GM23338 (cell line): ENCODE data around the gene CDH4. TPM values are rescaled to one million over a fixed set of nuclear protein-coding genes. Genes with fewer than 3 reads are reported as not detected.

Experiments used
- ATAC-seq: fragments of 200-7000 bp; cut with Tn5 transposase; 3 replicates; pipeline ENCODE4 v1.9.1; 2020
- DNase-seq: peaks from one replicate; pipeline ENCODE4 v3.0.0-alpha.2; 2015; ENCODE audit warnings: low spot score
- H2AFZ ChIP-seq: fragments of 200-600 bp; sonication (generic); 2 replicates; pipeline ENCODE4 v1.8.0; 2016; ENCODE audit warnings: antibody characterized with exemption, mild to moderate bottlenecking, moderate library complexity
- H3F3A ChIP-seq: fragments of 200-600 bp; sonication (generic); replicated peaks from 2 replicates; pipeline ENCODE4 v1.8.0; 2017; ENCODE audit warnings: antibody characterized with exemption, mixed run types, low read depth
- H3K27ac ChIP-seq: fragments of 200-600 bp; sonication (generic); 2 replicates; pipeline ENCODE4 v1.6.1; 2016; ENCODE audit warnings: low read depth
- H3K27me3 ChIP-seq: fragments of 200-600 bp; sonication (generic); 2 replicates; pipeline ENCODE4 v1.8.0; 2016; ENCODE audit warnings: mild to moderate bottlenecking, mixed run types, moderate library complexity; ENCODE audit not compliant: insufficient read depth
- H3K36me3 ChIP-seq: fragments of 200-600 bp; sonication (generic); 2 replicates; pipeline ENCODE4 v1.8.0; 2016; ENCODE audit warnings: mild to moderate bottlenecking; ENCODE audit not compliant: insufficient read depth
- H3K4me1 ChIP-seq: fragments of 200-600 bp; sonication (generic); 2 replicates; pipeline ENCODE4 v1.8.0; 2016; ENCODE audit warnings: mild to moderate bottlenecking, moderate library complexity; ENCODE audit not compliant: insufficient read depth
- H3K4me2 ChIP-seq: fragments of 200-600 bp; sonication (generic); 2 replicates; pipeline ENCODE4 v1.7.1; 2017; ENCODE audit warnings: mixed run types
- H3K4me3 ChIP-seq: fragments of 200-600 bp; sonication (generic); 2 replicates; pipeline ENCODE4 v1.6.1; 2016; ENCODE audit warnings: mixed run types
- H3K79me2 ChIP-seq: fragments of 200-600 bp; sonication (generic); replicated peaks from 2 replicates; pipeline ENCODE4 v1.8.0; 2017; ENCODE audit warnings: mild to moderate bottlenecking; ENCODE audit not compliant: insufficient read depth
- H3K9me2 ChIP-seq: fragments of 200-600 bp; sonication (generic); 2 replicates; pipeline ENCODE4 v1.8.0; 2017; ENCODE audit not compliant: insufficient read depth
- H4K20me1 ChIP-seq: fragments of 200-600 bp; sonication (generic); replicated peaks from 2 replicates; pipeline ENCODE4 v1.8.0; 2017; ENCODE audit warnings: mild to moderate bottlenecking; ENCODE audit not compliant: insufficient read depth
- H3K27ac Mint-ChIP-seq: 2 replicates; pipeline ENCODE4 v1.8.0; 2020; ENCODE audit warnings: inconsistent platforms, mild to moderate bottlenecking, moderate library complexity, mixed read lengths
- H3K27me3 Mint-ChIP-seq: 3 replicates; pipeline ENCODE4 v1.8.0; 2022; ENCODE audit warnings: low read depth, mild to moderate bottlenecking, moderate library complexity, mixed read lengths, inconsistent platforms; ENCODE audit not compliant: insufficient read depth, poor library complexity
- H3K36me3 Mint-ChIP-seq: 3 replicates; pipeline ENCODE4 v1.8.0; 2021; ENCODE audit warnings: low read depth, mild to moderate bottlenecking, inconsistent platforms, moderate library complexity, mixed read lengths
- H3K4me1 Mint-ChIP-seq: 3 replicates; pipeline ENCODE4 v1.8.0; 2020; ENCODE audit warnings: mild to moderate bottlenecking, inconsistent platforms, mixed read lengths
- H3K4me3 Mint-ChIP-seq: 3 replicates; pipeline ENCODE4 v1.8.0; 2021; ENCODE audit warnings: moderate library complexity, mild to moderate bottlenecking, inconsistent platforms, mixed read lengths
- H3K9me3 Mint-ChIP-seq: 3 replicates; pipeline ENCODE4 v1.8.0; 2020; ENCODE audit warnings: moderate library complexity, mild to moderate bottlenecking, inconsistent platforms, mixed read lengths
- CREB1 ChIP-seq: fragments of 250-450 bp; sonication (Bioruptor Pico); IDR thresholded peaks from 2 replicates; pipeline ENCODE4 v1.5.0; 2020; ENCODE audit warnings: low read depth, mild to moderate bottlenecking, moderate library complexity
- ETS1 ChIP-seq: IDR thresholded peaks from 2 replicates; pipeline ENCODE4 v1.6.1; 2016; ENCODE audit warnings: antibody characterized with exemption
- EZH2 ChIP-seq: fragments of 200-600 bp; sonication (generic); IDR thresholded peaks from one replicate; pipeline ENCODE4 v1.8.0; 2017; ENCODE audit warnings: antibody characterized with exemption, mild to moderate bottlenecking, low read depth; ENCODE audit not compliant: unreplicated experiment
- EZH2phosphoT487 ChIP-seq: fragments of 200-600 bp; sonication (generic); IDR thresholded peaks from one replicate; pipeline ENCODE4 v1.8.1; 2018; ENCODE audit warnings: antibody characterized with exemption; ENCODE audit not compliant: unreplicated experiment
- JUNB ChIP-seq: IDR thresholded peaks from one replicate; pipeline ENCODE4 v1.6.1; 2016; ENCODE audit warnings: antibody characterized with exemption; ENCODE audit not compliant: unreplicated experiment
- NANOG ChIP-seq: IDR thresholded peaks from 2 replicates; pipeline ENCODE4 v1.6.1; 2016; ENCODE audit warnings: antibody characterized with exemption, borderline replicate concordance
- POLR2AphosphoS5 ChIP-seq: IDR thresholded peaks from 2 replicates; pipeline ENCODE4 v1.6.1; 2016; ENCODE audit warnings: antibody characterized with exemption, low read depth
- REST ChIP-seq: IDR thresholded peaks from one replicate; pipeline ENCODE4 v1.6.1; 2018; ENCODE audit warnings: antibody characterized with exemption; ENCODE audit not compliant: unreplicated experiment
- STAT1 ChIP-seq: IDR thresholded peaks from one replicate; pipeline ENCODE4 v1.6.1; 2016; ENCODE audit warnings: antibody characterized with exemption; ENCODE audit not compliant: unreplicated experiment
- ZNF114 ChIP-seq: fragments of 250-450 bp; sonication (Bioruptor Pico); IDR thresholded peaks from 2 replicates; pipeline ENCODE4 v1.5.0; 2020; ENCODE audit warnings: mild to moderate bottlenecking, moderate library complexity
- ZNF331 ChIP-seq: fragments of 250-450 bp; sonication (Bioruptor Pico); IDR thresholded peaks from 2 replicates; pipeline ENCODE4 v1.5.0; 2020; ENCODE audit warnings: low read depth, mild to moderate bottlenecking, moderate library complexity
- polyA plus RNA-seq: library from polyadenylated mRNA; unstranded; fragments of >200 nt; fragmentation: Nextera tagmentation; extraction: Ambion mirVana; gene quantifications from 2 replicates; pipeline ENCODE4 v1.2.1, GENCODE V29; 2016
- total RNA-seq: library from RNA; depleted of rRNA; stranded (reverse); fragments of >200 nt; shearing (Covaris generic); gene quantifications from 2 replicates; pipeline ENCODE4 v1.2.3, GENCODE V29; 2014

The CDH4 gene
- total and polyA plus RNA-seq, 2 experiments from 2014 or later: 1.2 to 4.2 TPM

GRCh38 chr20:61519488-61519887 lies 267.4 kb downstream of the CDH4 start (continued):
- TF ChIP-seq EZH2 (no peak), POLR2AphosphoS5 (no peak), STAT1 (no peak), JUNB (no peak), NANOG (no peak), ZNF114 (CRISPR knock-in tag) (no peak)

DNA sequence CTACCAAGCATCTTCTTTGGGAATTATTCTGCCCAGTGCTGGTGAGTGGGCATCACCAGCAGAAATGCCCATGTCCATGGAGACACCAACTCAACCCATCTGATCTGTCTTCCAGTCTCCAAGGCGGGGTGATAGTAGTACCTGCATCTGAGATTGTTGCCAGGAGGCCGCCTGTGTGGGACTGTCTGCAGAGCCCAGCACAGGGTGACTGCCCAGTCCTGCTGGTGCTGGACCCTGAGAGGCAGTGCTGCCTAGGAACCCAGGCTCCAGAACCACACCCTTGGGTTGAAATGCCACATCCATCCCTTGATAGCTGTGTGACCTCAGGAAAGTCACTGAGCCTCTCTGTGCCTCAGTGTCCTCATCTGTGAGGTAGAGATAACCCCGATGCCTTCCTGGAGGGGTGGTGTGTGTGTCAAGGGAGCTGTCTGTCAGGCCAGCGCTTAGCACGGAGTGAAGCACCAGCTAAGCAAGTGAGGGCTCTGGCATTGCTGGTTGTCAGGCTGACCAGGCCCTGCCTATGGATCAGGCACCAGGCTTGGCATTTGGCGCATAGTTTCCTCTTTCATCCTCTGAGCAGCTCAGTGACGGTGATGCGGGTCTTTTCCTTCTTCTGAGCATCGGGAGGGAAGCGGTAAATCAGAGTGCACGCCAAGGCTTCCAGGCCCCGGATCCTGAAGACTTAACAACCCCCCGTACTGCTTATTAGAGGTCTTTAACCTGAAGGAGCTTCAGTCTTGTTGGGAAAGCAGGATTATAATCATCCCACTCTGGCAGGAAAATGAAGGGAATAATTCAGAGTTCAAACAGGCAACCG lies 268.2 kb downstream of the CDH4 start:
- peaks cover 6% of the 10 kb centered on the region; the same call in 1 of the 2 replicates for H3K4me1 ChIP-seq
- DNase-seq (no peak), ATAC-seq (no peak)
- Mint-ChIP-seq H3K27ac (no peak overlapping the region), H3K9me3 (no peaks in the 10 kb centered on the region), H3K4me3 (no peak overlapping the region), H3K4me1 (peaks cover 22% of the 10 kb centered on the region), H3K36me3 (no peaks in the 10 kb centered on the region; the same call in 2 of the 3 replicates), H3K27me3 (peaks cover 14% of the 10 kb centered on the region)
- no peaks in the 10 kb centered on the region for H3K79me2 ChIP-seq
- TF ChIP-seq NANOG (no peak), JUNB (no peak), EZH2phosphoT487 (no peak), CREB1 (CRISPR knock-in tag) (no peak), REST (no peak), ETS1 (no peak), ZNF331 (CRISPR knock-in tag) (no peak)
- no peak overlapping the region for H3K4me2 ChIP-seq
- H3K36me3 ChIP-seq: no peaks in the 10 kb centered on the region
- H3F3A ChIP-seq: no peaks in the 10 kb centered on the region
- H3K9me2 ChIP-seq: peaks cover 10% of the 10 kb centered on the region
- no peaks in the 10 kb centered on the region for H3K27me3 ChIP-seq
- no peak overlapping the region for H3K4me3 ChIP-seq
- H3K27ac ChIP-seq: no peak overlapping the region
- H2AFZ ChIP-seq: no peak overlapping the region
- H4K20me1 ChIP-seq: no peaks in the 10 kb centered on the region
